GM12892 (cell line): Measurements from ENCODE around the gene TMPRSS3.

Experiments
- POLR2A ChIP-seq: IDR thresholded peaks from 2 replicates; pipeline ENCODE4 v1.6.1; 2011; ENCODE audit warnings: low read depth, low read length, control low read depth
- TAF1 ChIP-seq: IDR thresholded peaks from 2 replicates; pipeline ENCODE4 v1.6.1; 2011; ENCODE audit warnings: low read depth, mild to moderate bottlenecking, control low read depth, low read length, borderline replicate concordance

- TF ChIP-seq TAF1 = no peak
- TF ChIP-seq POLR2A = no peak
Measured at GRCh38 chr21:42443876-42444744, 48.3 kb upstream of the TMPRSS3 start.
